Measurements from ENCODE around the gene CENPS. TPM values are rescaled to one million over a fixed set of nuclear protein-coding genes. Genes with fewer than 3 reads are reported as not detected.

CENPS gene
- total RNA-seq, 4 donors from 2014 or later: 5.8 to 22.4 (median 11.4) TPM

Other genes starting within 250 kb of the CENPS start
- gene KIF1B, start 219.9 kb upstream of the CENPS start, total RNA-seq: 10 to 100 TPM; 51.7 to 70.5 (median 53.5) TPM
- 100 to 1,000 TPM; 153 to 357 (median 196) TPM for gene PGD, start 31.4 kb upstream of the CENPS start, total RNA-seq
- gene CORT, start 19.6 kb downstream of the CENPS start, total RNA-seq: under 1 TPM in 2 of 4 donors, not detected in 2; 0.54 to 0.89 TPM
- 10 to 100 TPM; 24.2 to 30.3 (median 27.5) TPM for gene DFFA, start 42.1 kb downstream of the CENPS start, total RNA-seq
- gene PEX14, start 44.5 kb downstream of the CENPS start, total RNA-seq: 10 to 100 TPM; 14.0 to 28.4 (median 20.7) TPM